Cerebellar cortex (tissue), 1 donor: ENCODE results near the gene ERC1.
A peak's percentile ranks its signal among the peaks of the same experiment; 100 is the strongest.
"Not testable (repeated sequence)": the region's sequence is repeated elsewhere in the genome, so short reads cannot be mapped to it uniquely, and the experiment has no call there.

Source experiments
- DNase-seq: peaks from one replicate; pipeline ENCODE4 v3.0.0-alpha.2; 2015; ENCODE audit warnings: low spot score

Gene ERC1

GRCh38 chr12:1325666-1326065 is 334.6 kb downstream of the ERC1 start:
- no peak for DNase-seq

- no peak for DNase-seq
Observed at GRCh38 chr12:1326258-1326657, 335.2 kb downstream of the ERC1 start.

- no peak for DNase-seq
Observed at GRCh38 chr12:1328391-1328790, 337.4 kb downstream of the ERC1 start.

DNA sequence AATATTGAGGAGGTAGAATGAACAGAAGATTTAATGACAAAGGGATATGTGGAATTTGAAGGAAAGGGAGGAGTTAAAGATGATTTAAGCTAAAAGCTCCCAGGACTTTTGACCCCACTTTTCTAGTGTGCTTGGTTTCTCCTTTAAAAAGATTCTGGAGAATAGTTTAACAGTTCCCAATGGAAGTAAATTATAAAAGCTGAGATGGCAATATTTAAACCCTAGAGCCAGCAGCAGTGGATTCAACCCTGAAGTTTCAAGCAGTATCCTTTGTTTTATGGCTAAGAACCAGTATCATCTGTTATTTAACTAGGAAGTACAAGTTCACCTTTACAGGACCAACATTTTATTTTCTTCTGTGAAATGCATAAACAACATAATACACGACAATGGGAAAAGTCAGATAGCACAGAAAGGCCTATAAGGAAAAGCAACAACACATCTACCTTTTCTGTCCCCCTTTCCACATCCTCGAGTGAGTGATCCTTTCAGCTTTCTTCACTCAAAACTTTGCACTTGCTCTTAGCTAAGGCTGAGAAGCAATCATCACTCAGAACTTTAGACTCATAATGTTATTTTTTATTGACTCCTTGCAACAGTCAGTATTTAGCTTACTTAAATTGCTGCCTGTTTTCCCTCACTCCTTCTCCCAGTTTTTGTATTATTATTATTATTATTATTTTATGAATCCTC is 338.9 kb downstream of the ERC1 start:
- DNase-seq: no peak

DNA sequence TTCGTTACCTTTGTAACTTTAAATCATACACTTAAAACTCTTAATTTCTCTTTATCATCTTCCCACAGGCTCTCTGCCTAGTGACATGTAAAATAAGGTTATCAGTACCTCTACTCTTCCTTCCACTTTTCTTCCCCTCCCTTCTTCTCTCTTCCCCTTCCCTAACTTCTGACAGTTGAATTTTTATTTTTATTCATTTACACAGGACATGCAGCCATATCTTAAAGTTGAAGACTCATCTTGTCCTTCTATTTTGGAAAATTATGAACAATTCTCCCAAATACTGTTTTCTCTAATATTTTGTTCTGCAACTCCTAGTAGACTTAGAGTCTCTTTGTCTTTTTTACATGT is 339.4 kb downstream of the ERC1 start:
- DNase-seq: no peak

DNA sequence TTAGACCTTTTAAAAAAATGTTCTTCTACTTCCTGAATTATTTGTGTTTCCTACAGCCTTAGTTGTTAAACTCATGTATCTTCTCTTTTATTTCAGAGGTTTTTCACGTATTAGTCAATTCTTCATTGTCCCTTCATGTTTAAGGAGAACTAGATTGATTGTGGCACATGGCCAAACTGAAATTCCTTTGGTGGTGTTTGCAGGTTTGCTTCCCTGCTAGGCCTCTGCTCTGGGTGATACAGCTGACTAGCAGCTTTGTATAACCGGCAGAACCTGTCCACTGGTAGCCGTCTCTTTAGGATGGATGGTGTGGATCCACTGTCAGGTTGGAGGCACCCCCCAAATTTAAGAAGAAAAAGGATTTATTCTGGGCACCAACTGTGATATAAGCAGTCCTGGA is 341.3 kb downstream of the ERC1 start:
- DNase-seq: no peak

- DNase-seq: no peak
Observed at GRCh38 chr12:1338483-1339177, 347.6 kb downstream of the ERC1 start.

GRCh38 chr12:1339178-1339541 is 348.1 kb downstream of the ERC1 start:
- DNase-seq: not testable (repeated sequence)

DNA sequence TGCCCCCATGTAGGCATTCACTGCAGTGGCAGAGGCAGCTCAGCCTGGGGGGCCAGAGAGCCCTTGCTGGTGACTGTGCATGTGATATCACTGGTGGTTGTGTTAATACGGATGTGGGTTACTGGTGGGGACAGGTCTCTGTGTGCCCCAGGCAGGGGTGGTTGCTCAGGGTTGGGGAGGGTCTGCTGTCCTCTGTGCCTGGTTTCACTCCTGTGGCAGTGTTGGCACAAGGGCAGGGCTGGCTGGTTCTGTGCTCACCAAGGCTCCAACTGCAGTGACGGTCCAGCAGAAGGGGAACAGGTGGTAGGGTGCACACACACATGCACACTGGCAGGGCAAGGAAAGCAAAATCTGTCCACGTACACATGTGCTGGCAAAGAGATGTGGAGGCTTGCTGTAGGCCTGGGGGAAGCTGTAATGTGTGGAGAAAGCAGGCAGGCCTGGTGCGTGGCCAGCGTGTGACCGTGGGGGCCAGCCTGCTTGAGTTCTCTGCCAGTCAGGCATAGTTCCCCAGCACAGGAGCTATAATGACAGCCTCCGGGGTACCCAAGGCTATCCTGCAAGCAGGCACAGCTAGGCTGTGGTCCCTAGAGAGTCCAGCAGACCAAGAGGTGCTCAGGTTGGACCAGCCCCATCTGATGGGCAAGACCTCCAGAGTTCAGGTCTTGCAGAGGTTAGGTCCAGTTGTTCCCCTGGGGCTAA is 348.7 kb downstream of the ERC1 start:
- DNase-seq: peak; percentile 71

DNA sequence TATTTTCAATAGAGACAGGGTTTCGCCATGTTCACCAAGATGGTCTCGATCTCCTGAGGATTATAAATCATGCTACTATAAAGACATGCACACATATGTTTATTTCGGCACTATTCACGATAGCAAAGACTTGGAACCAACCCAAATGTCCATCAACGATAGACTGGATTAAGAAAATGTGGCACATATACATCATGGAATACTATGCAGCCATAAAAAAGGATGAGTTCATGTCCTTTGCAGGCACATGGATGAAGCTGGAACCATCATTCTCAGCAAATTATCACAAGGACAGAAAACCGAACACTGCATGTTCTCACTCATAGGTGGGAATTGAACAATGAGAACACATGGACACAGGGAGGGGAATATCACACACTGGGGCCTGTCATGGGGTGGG is 350.2 kb downstream of the ERC1 start:
- not testable (repeated sequence) for DNase-seq

DNA sequence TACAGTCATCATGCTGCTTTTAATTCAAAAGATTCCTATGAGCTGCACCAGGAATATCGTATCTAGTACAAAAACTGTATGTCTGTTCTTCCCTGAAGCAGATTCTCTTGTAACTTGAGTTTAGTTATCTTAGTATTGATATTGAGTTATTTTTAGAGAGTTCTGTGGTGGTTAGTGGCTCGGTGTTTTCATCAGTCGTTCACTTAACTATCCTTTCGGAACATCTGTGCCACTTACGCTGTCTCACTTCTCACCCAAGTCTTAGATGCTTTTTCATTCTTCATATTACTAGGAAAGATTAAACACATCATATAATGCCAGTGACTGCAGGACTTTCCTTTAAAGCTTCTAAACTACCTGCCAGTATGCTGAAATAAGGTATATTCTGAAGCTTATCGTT is 352.4 kb downstream of the ERC1 start:
- no peak for DNase-seq

DNA sequence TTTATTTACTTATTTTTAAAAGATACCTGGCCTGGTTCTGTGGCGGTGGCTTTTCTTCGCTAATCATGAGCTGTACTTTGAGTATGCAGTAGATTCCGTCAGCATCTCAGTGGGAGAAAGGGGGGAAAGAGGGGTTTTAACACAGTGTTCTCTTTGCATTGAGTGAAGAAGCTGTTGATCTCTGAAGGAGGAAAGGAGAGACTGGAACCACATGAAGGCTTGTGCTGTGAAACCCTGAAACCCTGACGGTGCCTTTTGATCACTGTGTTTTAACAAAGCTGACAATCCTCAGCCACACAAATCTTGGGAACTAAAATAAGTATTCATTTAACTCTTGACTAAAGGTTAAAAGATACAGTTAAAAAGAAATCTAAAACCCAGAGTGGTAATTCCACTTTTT is 353.2 kb downstream of the ERC1 start:
- DNase-seq: no peak

DNA sequence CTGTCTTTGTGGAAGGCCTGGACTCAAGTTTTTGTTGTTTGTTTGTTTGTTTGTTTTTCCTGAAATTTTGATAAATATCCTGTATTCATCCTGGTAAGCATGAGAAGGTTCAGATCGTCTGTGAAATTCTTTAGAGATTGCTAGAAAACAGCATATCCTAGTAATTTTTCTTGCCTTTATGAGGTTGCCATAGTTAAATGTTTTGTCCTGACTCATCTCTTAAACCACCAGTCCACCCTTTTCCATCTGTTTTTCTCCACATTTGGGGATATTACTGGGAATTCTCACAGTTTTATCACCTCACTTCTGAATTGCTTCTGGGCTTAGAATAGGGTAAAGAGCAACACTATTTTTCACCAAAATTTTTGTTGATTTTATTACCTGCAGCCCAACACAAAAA is 355.1 kb downstream of the ERC1 start:
- no peak for DNase-seq

GRCh38 chr12:1347294-1347693 is 356.3 kb downstream of the ERC1 start:
- no peak for DNase-seq

DNA sequence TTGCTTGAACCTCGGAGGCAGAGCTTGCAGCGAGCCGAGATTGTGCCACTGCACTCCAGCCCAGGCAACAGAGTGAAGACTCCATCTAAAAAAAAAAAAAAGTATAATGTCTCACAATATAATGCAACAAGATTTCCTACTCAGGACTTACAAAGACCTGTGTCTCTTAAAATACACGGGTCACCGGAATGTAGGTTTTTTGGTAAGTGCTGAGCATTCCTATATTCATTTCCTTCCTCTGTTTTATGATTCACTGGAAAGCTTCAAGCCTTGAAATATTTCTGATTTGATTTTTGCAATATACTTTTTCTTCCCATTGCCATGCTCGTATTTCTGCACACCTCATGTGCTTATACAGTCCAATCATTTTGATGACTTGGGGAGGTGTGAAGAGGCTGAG is 357.6 kb downstream of the ERC1 start:
- no peak for DNase-seq

DNA sequence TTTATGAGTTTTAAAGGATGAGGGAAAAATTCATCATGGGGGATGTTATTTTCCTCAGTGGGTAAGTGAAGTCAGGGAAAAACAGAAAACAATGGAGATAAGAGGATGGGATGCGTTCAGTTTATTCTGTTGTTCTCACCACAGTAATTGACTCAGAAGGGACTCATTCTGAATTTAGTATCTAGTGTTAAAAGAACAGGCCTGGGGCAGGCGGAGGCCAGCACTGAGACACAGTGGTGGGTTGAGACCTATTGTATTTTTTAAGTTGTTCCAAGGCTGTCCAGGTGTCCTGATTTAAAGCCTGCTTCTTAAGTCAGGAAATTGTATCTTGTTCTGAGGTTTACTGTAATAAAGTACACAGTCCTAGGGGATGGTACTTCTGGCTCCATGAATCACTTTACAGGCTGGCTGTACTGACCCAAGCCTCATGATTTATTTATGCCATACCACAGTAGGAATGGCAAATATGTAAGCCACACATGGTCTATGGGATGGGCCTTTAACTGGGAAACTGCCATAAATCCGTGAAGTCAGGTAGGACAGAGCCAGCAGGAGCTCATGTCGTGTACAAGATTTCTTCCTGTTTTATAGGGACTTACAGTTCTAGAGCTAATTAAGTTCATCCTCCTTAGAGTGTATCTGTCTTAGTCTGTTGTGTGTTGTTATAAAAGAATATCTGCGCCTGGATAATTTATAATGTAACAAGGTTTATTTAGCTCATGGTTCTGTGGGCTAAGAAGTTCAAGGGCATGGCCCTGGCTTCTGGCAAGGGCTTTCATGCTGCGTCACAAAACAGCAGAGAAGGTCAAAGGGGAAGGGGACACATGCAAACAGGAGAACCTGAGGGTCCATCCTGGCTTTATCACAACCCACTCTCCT is 359.3 kb downstream of the ERC1 start:
- DNase-seq: peak; percentile 16

GRCh38 chr12:1350934-1351240 is 359.9 kb downstream of the ERC1 start:
- DNase-seq: no peak

GRCh38 chr12:1351926-1352325 is 360.9 kb downstream of the ERC1 start:
- no peak for DNase-seq

- DNase-seq: no peak
Observed at GRCh38 chr12:1353451-1353850, 362.4 kb downstream of the ERC1 start.

DNA sequence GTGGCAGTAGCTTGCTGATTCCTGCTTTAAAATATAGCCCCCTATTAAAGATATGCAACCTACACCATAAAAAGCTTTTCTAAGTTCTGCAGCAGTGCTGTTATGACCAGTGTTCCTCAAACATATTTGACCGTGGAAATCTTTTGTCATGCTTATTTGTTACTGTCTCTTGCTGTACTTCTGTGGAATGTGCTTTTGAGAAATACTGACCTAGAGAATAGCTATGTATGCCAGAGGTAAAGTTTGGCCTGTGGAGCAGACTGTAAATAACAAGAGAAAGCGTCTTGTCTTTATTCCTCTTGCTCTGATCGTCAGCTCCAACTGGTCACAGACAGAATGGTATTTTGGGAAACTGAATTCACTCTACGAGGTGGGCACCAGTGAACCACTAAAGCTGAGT is 364.4 kb downstream of the ERC1 start:
- DNase-seq: no peak

DNA sequence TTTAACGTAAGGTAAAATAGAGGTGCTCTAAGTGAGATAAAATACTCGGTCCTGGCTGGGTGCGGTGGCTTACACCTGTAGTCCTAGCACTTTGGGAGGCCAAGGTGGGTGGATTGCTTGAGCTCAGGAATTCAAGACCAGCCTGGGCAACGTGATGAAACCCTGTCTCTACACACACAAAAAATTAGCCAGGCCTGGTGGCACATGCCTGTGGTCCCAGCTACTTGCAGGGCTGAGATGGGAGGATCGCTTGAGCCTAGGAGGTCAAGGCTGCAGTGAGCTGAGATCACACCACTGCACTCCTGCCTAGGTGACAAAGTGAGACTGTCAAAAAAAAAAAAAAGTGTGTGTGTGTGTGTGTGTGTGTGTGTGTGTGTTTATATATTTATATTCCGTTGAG is 364.8 kb downstream of the ERC1 start:
- not testable (repeated sequence) for DNase-seq

GRCh38 chr12:1356285-1356684 is 365.3 kb downstream of the ERC1 start:
- no peak for DNase-seq

DNA sequence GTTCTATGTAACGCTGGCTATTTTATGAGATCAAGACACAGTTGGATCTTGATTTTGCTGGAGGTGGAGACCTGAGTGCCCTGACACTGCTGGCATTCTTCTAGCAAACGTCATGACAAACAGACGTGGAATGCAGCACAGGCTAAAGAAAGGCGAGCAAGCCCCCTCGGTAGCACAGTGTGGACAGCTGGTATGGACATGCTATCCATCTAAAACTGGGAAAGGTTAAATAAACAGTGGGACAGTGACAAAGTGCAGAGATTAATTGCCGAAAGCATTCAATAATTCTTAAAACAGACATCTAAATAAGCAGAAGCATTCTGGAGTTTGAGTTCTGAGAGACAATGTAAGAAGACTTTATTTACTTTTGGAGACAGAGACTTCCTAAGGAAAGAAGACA is 366.1 kb downstream of the ERC1 start:
- no peak for DNase-seq
